CD14-positive monocyte (primary cell): ENCODE results near the gene VAV1. TPM values are rescaled to one million over a fixed set of nuclear protein-coding genes. Genes with fewer than 3 reads are reported as not detected.

Experiments
- DNase-seq, 3 donors: peaks; one replicate each; pipeline ENCODE4 v3.0.0-alpha.2; 2011 to 2022
- H2AFZ ChIP-seq: 2 replicates; pipeline ENCODE4 v1.6.0; 2012; ENCODE audit warnings: mild to moderate bottlenecking, low read depth, low read length, inconsistent platforms; ENCODE audit not compliant: insufficient read depth, poor library complexity, severe bottlenecking
- H3K27ac ChIP-seq, 2 donors: 1 replicate in 1 of 2; 2 replicates in 1 of 2; pipeline ENCODE4 v1.5.1; 2012 to 2013; ENCODE audit warnings: low read length in 2 of 2, control low read depth in 1 of 2, inconsistent platforms in 1 of 2, low read depth in 1 of 2, mild to moderate bottlenecking in 1 of 2
- H3K27me3 ChIP-seq, 2 donors: one replicate each; pipeline versions ENCODE4 v1.6.0 to v1.6.1; 2011 to 2013; ENCODE audit warnings: low read length in 2 of 2; ENCODE audit not compliant: control insufficient read depth in 2 of 2, insufficient read depth in 2 of 2
- H3K36me3 ChIP-seq, 2 donors: replicated peaks in 1 of 2; 1 replicate in 1 of 2; 2 replicates in 1 of 2; pipeline versions ENCODE4 v1.5.1 to v1.6.1; 2012 to 2013; ENCODE audit warnings: low read length in 2 of 2, control low read depth in 1 of 2, inconsistent platforms in 1 of 2, mild to moderate bottlenecking in 1 of 2; ENCODE audit not compliant: insufficient read depth in 2 of 2, control insufficient read depth in 1 of 2
- H3K4me1 ChIP-seq, 2 donors: 1 replicate in 1 of 2; 2 replicates in 1 of 2; pipeline versions ENCODE4 v1.5.1 to v1.6.1; 2012 to 2013; ENCODE audit warnings: low read length in 2 of 2, control low read depth in 1 of 2, inconsistent platforms in 1 of 2, mild to moderate bottlenecking in 1 of 2, moderate library complexity in 1 of 2; ENCODE audit not compliant: insufficient read depth in 2 of 2, control insufficient read depth in 1 of 2
- H3K4me2 ChIP-seq: replicated peaks from 2 replicates; pipeline ENCODE3; 2012; ENCODE audit warnings: low read length, moderate library complexity, mild to moderate bottlenecking; ENCODE audit not compliant: poor library complexity, severe bottlenecking; ENCODE audit errors: extremely low read depth
- H3K4me3 ChIP-seq, 3 experiments: fragments of 200-600 bp in 1 of 3; sonication (generic) in 1 of 3; replicated peaks in 1 of 3; 1 replicate in 2 of 3; 2 replicates in 1 of 3; pipeline ENCODE4 v1.5.1; 2011 to 2013; ENCODE audit warnings: low read length in 3 of 3, mild to moderate bottlenecking in 3 of 3, control low read depth in 2 of 3, low read depth in 2 of 3, inconsistent platforms in 1 of 3, moderate library complexity in 1 of 3
- H3K79me2 ChIP-seq: 2 replicates; pipeline ENCODE4 v1.6.0; 2012; ENCODE audit warnings: mild to moderate bottlenecking, control low read depth, inconsistent platforms, low read length, moderate library complexity; ENCODE audit not compliant: insufficient read depth
- H3K9ac ChIP-seq: 2 replicates; pipeline ENCODE4 v1.6.0; 2017; ENCODE audit warnings: low read length, mild to moderate bottlenecking; ENCODE audit not compliant: insufficient read depth, poor library complexity, severe bottlenecking
- H3K9me3 ChIP-seq, 2 donors: replicated peaks in 1 of 2; 1 replicate in 1 of 2; 2 replicates in 1 of 2; pipeline versions ENCODE4 v1.5.1 to v1.6.1; 2012 to 2013; ENCODE audit warnings: low read length in 2 of 2, control low read depth in 1 of 2; ENCODE audit not compliant: control insufficient read depth in 1 of 2, insufficient read depth in 1 of 2
- H4K20me1 ChIP-seq: 2 replicates; pipeline ENCODE4 v1.6.0; 2012; ENCODE audit warnings: mild to moderate bottlenecking, low read length, control low read depth, moderate library complexity; ENCODE audit not compliant: insufficient read depth
- H3K27ac Mint-ChIP-seq, 7 donors: one replicate each; pipeline ENCODE4 v1.8.0; 2020; ENCODE audit warnings: mild to moderate bottlenecking in 7 of 7, mixed read lengths in 7 of 7, moderate library complexity in 6 of 7, inconsistent platforms in 2 of 7
- H3K27me3 Mint-ChIP-seq, 3 donors: one replicate each; pipeline ENCODE4 v1.8.0; 2021 to 2022; ENCODE audit warnings: low read depth in 3 of 3, mild to moderate bottlenecking in 3 of 3, mixed read lengths in 3 of 3, moderate library complexity in 3 of 3, inconsistent platforms in 1 of 3
- H3K36me3 Mint-ChIP-seq, 2 donors: one replicate each; pipeline ENCODE4 v1.8.0; 2020; ENCODE audit warnings: mixed read lengths in 2 of 2, inconsistent platforms in 1 of 2, mild to moderate bottlenecking in 1 of 2
- H3K4me1 Mint-ChIP-seq: one replicate; pipeline ENCODE4 v1.8.0; 2020; ENCODE audit warnings: mild to moderate bottlenecking, mixed read lengths
- H3K4me3 Mint-ChIP-seq, 2 donors: one replicate each; pipeline ENCODE4 v1.8.0; 2020; ENCODE audit warnings: mild to moderate bottlenecking in 2 of 2, mixed read lengths in 2 of 2, moderate library complexity in 1 of 2
- H3K9me3 Mint-ChIP-seq, 7 donors: one replicate each; pipeline ENCODE4 v1.8.0; 2020 to 2022; ENCODE audit warnings: mixed read lengths in 7 of 7, mild to moderate bottlenecking in 6 of 7, moderate library complexity in 6 of 7, inconsistent platforms in 2 of 7
- CTCF ChIP-seq: fragments of 200-600 bp; IDR thresholded peaks from one replicate; pipeline ENCODE4 v1.8.0; 2022; ENCODE audit warnings: antibody characterized with exemption, mild to moderate bottlenecking
- WGBS: methylation state at CpG from one replicate; pipeline ENCODE4 v1.1.5; 2013; ENCODE audit warnings: missing lambda C conversion rate; ENCODE audit not compliant: insufficient coverage; 5-methylcytosine and 5-hydroxymethylcytosine counted together
- intact Hi-C, 2 donors: fragments of 100-400 bp; cut with micrococcal nuclease; formaldehyde crosslinking; loops; one replicate each; pipeline versions ENCODE4 v1.15.0 to v1.15.1; 2023
- polyA plus RNA-seq, 3 donors: library from polyadenylated mRNA; depleted of rRNA in 1 of 3; unstranded in 2 of 3; stranded (reverse) in 1 of 3; fragments of 300-500 nt in 2 of 3; fragments of >200 nt in 1 of 3; fragmentation: Illumina TruSeq in 2 of 3; gene quantifications; 1 replicate in 2 of 3; 2 replicates in 1 of 3; pipeline ENCODE4 v1.2.3, GENCODE V29; 2012 to 2021

VAV1 gene
- polyA plus RNA-seq, 3 donors, result 21.3 to 81.2 (median 30.2) TPM

- H3K4me1 Mint-ChIP-seq, result peaks cover 23% of the 10 kb centered on the region
Observed at GRCh38 chr19:6817179-6817578, 44.7 kb downstream of the VAV1 start.

GRCh38 chr19:6818246-6818645 lies 45.7 kb downstream of the VAV1 start:
- Mint-ChIP-seq H3K9me3 (peaks cover 0 to 6% (median 3%) of the 10 kb centered on the region in 7 donors), H3K4me3 (no peak overlapping the region), H3K27ac (peak overlapping the region in 3 of 7 donors; percentile 34 to 66 (median 54)), H3K36me3 (peaks cover 39 to 65% of the 10 kb centered on the region in 2 donors), H3K27me3 (no peaks in the 10 kb centered on the region), H3K4me1 (peaks cover 14% of the 10 kb centered on the region)
- Histone ChIP-seq H3K4me1 (peaks cover 10 to 13% of the 10 kb centered on the region in 2 donors), H4K20me1 (peaks cover 92% of the 10 kb centered on the region), H3K36me3 (peaks cover 34 to 63% of the 10 kb centered on the region in 2 donors), H3K4me2 (no peak overlapping the region), H3K9ac (no peak overlapping the region), H3K9me3 (no peaks in the 10 kb centered on the region), H2AFZ (no peak overlapping the region), H3K27ac (no peak overlapping the region), H3K79me2 (peaks cover 85% of the 10 kb centered on the region), H3K4me3 (no peak overlapping the region), H3K27me3 (no peaks in the 10 kb centered on the region)
- no peak for TF ChIP-seq CTCF
- DNase-seq, result no peak
- intact Hi-C loops, result no loop called here
- WGBS, result 100% methylated on average over 3 of the region's 4 CpGs

More at GRCh38 chr19:6817179-6817578, 44.7 kb downstream of the VAV1 start:
- Mint-ChIP-seq H3K36me3 (peaks cover 42 to 67% of the 10 kb centered on the region in 2 donors), H3K4me3 (no peak overlapping the region), H3K27ac (no peak overlapping the region), H3K9me3 (peaks cover 0 to 6% (median 3%) of the 10 kb centered on the region in 7 donors), H3K27me3 (no peaks in the 10 kb centered on the region)
- Histone ChIP-seq H3K27ac (no peak overlapping the region), H3K9me3 (no peaks in the 10 kb centered on the region), H3K4me1 (peaks cover 13 to 17% of the 10 kb centered on the region in 2 donors), H3K36me3 (peaks cover 28 to 60% of the 10 kb centered on the region in 2 donors), H3K9ac (no peak overlapping the region), H3K4me2 (no peak overlapping the region), H2AFZ (no peak overlapping the region), H3K79me2 (peaks cover 96% of the 10 kb centered on the region), H3K4me3 (no peak overlapping the region), H3K27me3 (no peaks in the 10 kb centered on the region), H4K20me1 (peaks cover 100% of the 10 kb centered on the region)
- DNase-seq, result no peak
- intact Hi-C loops, result no loop called here
- no peak for TF ChIP-seq CTCF
- WGBS, result no CpG with 5 or more reads among the region's 3 CpGs
